CD4-positive, alpha-beta T cell treated with Interleukin-2 at 100 ng/mL for 4 hours (primary cell): Measurements from ENCODE around the gene CBX3.
"Not testable (repeated sequence)": the region's sequence is repeated elsewhere in the genome, so short reads cannot be mapped to it uniquely, and the experiment has no call there.

Experiments used
- DNase-seq: peaks from one replicate; pipeline ENCODE4 v3.0.0-alpha.2; 2020; ENCODE audit warnings: low spot score

The CBX3 gene

GRCh38 chr7:26202019-26202990 is 760 bp downstream of the CBX3 start:
- peak; percentile 44 for DNase-seq

- DNase-seq: no peak
These were observed 1.5 kb downstream of the CBX3 start for GRCh38 chr7:26203016-26203415.

- no peak for DNase-seq
These were observed 6.5 kb downstream of the CBX3 start for GRCh38 chr7:26208040-26208439.

GRCh38 chr7:26212921-26213718 is 11.6 kb downstream of the CBX3 start:
- no peak for DNase-seq

- DNase-seq: no peak
These were observed 12.4 kb downstream of the CBX3 start for GRCh38 chr7:26213807-26214515.

GRCh38 chr7:26216049-26216448 is 14.5 kb downstream of the CBX3 start:
- DNase-seq: no peak

- DNase-seq: no peak
These were observed 22.8 kb downstream of the CBX3 start for GRCh38 chr7:26224359-26224758.

- no peak for DNase-seq
These were observed 26.4 kb downstream of the CBX3 start for GRCh38 chr7:26227987-26228386.

- DNase-seq: no peak
These were observed 32.5 kb downstream of the CBX3 start for GRCh38 chr7:26233902-26234511.

GRCh38 chr7:26237035-26237807 is 35.7 kb downstream of the CBX3 start:
- DNase-seq: no peak

GRCh38 chr7:26238032-26238431 is 36.5 kb downstream of the CBX3 start:
- DNase-seq: no peak

GRCh38 chr7:26245150-26245549 is 43.6 kb downstream of the CBX3 start:
- DNase-seq: no peak

- no peak for DNase-seq
These were observed 48.7 kb downstream of the CBX3 start for GRCh38 chr7:26250239-26250638.

GRCh38 chr7:26261866-26262265 is 60.3 kb downstream of the CBX3 start:
- DNase-seq: not testable (repeated sequence)
